ENCODE results near the gene NSA2. TPM values are rescaled to one million over a fixed set of nuclear protein-coding genes. Genes with fewer than 3 reads are reported as not detected.

NSA2 gene
- 98.5 and 114 TPM in 2 replicates for total RNA-seq

DNA sequence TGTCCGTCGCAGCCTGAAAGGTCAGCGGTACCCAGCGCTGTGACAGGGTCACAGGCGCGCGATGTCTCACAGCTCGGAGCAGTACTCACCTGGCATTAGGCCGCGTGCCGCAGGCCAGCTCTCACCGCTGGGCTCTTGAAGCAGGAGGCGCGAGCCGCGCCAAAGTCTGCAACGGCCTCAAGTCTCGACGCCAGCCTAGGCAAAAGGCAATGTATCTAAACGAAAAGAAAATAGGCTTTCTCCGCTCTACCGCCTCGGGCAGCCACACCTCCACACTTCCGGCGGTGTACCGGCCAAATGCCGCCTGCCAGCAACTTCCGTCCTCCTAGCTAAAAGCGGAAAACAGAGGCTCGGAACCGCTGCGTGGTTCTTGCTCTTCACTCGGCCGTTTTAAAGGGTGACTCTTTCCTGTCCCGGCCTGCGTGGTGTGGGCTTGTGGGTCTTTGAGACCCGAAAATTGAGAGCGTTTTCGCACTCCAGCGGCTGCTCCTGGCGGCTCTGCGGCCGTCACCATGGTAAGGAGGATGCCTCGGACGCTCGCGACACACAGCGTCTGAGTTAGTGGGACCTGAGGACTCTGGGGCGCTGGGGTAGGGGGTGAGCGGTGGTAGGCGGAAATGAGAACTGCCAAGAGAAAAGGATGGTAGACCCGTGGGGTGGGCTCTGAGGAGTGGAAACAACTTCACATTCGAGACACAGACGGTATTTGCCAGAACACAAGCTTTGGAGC is at the start of gene NSA2, which contains the start of gene GFM2:
Gene NSA2, plus strand, starts transcription at position 401 of the 730 bp plus-strand sequence. Its CDS starts 112 bp downstream, at position 513.
Gene GFM2, minus strand, starts transcription at position 269 of the 730 bp plus-strand sequence. CDS start 3,375 bp downstream, outside the sequence.

Other genes starting within 250 kb of the NSA2 start
- gene ENC1, start 126.5 kb upstream of the NSA2 start, total RNA-seq, result 4.4 and 12.7 TPM in 2 replicates
- 123 and 132 TPM in 2 replicates for gene HEXB, start 82.0 kb upstream of the NSA2 start, total RNA-seq
- 21.1 and 21.9 TPM in 2 replicates for gene GFM2, start 132 bp upstream of the NSA2 start, total RNA-seq
- gene FAM169A, start 99.1 kb downstream of the NSA2 start, total RNA-seq, result not detected in 2 replicates